B cell (primary cell): ENCODE data around the gene DNAJB6. TPM values are rescaled to one million over a fixed set of nuclear protein-coding genes. Genes with fewer than 3 reads are reported as not detected.

Experiments used
- ATAC-seq: fragments of 200-7000 bp; cut with Tn5 transposase; one replicate; pipeline ENCODE4 v1.10.0; 2021; ENCODE audit warnings: low read depth, mild to moderate bottlenecking, moderate number of reproducible peaks, moderate library complexity
- CTCF ChIA-PET: fragments of 350-600 bp; sonication (Branson Sonifier 250); formaldehyde crosslinking; loops from one replicate; lab custom pipeline; 2021; ENCODE audit warnings: antibody characterized with exemption, inconsistent platforms; lab: Charles Lee
- POLR2A ChIA-PET: fragments of 350-600 bp; sonication (Branson Sonifier 250); formaldehyde crosslinking; loops from one replicate; lab custom pipeline; 2021; ENCODE audit warnings: antibody characterized with exemption; lab: Charles Lee
- DNase-seq: peaks from one replicate; pipeline ENCODE4 v3.0.0; 2013
- H2AFZ ChIP-seq: 2 replicates; pipeline ENCODE4 v1.6.1; 2012; ENCODE audit warnings: mild to moderate bottlenecking, low read depth, low read length; ENCODE audit not compliant: insufficient read depth, poor library complexity, severe bottlenecking
- H3K27ac ChIP-seq, 2 donors: 1 replicate in 1 of 2; 2 replicates in 1 of 2; pipeline ENCODE4 v1.5.1; 2012 to 2013; ENCODE audit warnings: low read length in 2 of 2, mild to moderate bottlenecking in 2 of 2, moderate library complexity in 1 of 2
- H3K27me3 ChIP-seq, 4 experiments: fragments of 200-600 bp in 1 of 4; sonication (generic) in 1 of 4; replicated peaks in 1 of 4; 1 replicate in 2 of 4; 2 replicates in 2 of 4; pipeline versions ENCODE4 v1.6.1 to v1.7.0; 2013 to 2016; ENCODE audit warnings: low read length in 3 of 4, mild to moderate bottlenecking in 2 of 4, mixed read lengths in 1 of 4, moderate library complexity in 1 of 4; ENCODE audit not compliant: insufficient read depth in 4 of 4, control insufficient read depth in 3 of 4; ENCODE audit errors: control extremely low read depth in 1 of 4
- H3K36me3 ChIP-seq, 2 experiments: replicated peaks in 1 of 2; 1 replicate in 1 of 2; 2 replicates in 1 of 2; pipeline versions ENCODE4 v1.6.1 to v1.7.1; 2013; ENCODE audit warnings: low read length in 1 of 2; ENCODE audit not compliant: insufficient read depth in 2 of 2, control insufficient read depth in 1 of 2; ENCODE audit errors: control extremely low read depth in 1 of 2, extremely low read depth in 1 of 2
- H3K4me1 ChIP-seq, 2 donors: fragments of 200-600 bp in 1 of 2; sonication (generic) in 1 of 2; 1 replicate in 1 of 2; 2 replicates in 1 of 2; pipeline versions ENCODE4 v1.5.1 to v1.6.1; 2013 to 2017; ENCODE audit warnings: low read length in 2 of 2; ENCODE audit not compliant: control insufficient read depth in 2 of 2, insufficient read depth in 2 of 2
- H3K4me2 ChIP-seq: replicated peaks from 2 replicates; pipeline ENCODE3; 2012; ENCODE audit warnings: mild to moderate bottlenecking, low read depth, low read length; ENCODE audit not compliant: poor library complexity, severe bottlenecking
- H3K4me3 ChIP-seq, 5 experiments: fragments of 200-600 bp in 1 of 5; sonication (generic) in 1 of 5; 1 replicate in 3 of 5; 2 replicates in 2 of 5; pipeline versions ENCODE4 v1.5.1 to v1.7.0; 2011 to 2016; ENCODE audit warnings: low read length in 4 of 5, mild to moderate bottlenecking in 4 of 5, low read depth in 2 of 5, control low read depth in 1 of 5, moderate library complexity in 1 of 5; ENCODE audit not compliant: insufficient read depth in 1 of 5; ENCODE audit errors: control extremely low read depth in 1 of 5, extremely low read depth in 1 of 5
- H3K79me2 ChIP-seq: fragments of 200-600 bp; sonication (generic); one replicate; pipeline ENCODE4 v1.6.0; 2016; ENCODE audit warnings: low read length; ENCODE audit not compliant: control insufficient read depth, insufficient read depth
- H3K9ac ChIP-seq: fragments of 200-600 bp; sonication (generic); 2 replicates; pipeline ENCODE4 v1.6.1; 2017; ENCODE audit warnings: mild to moderate bottlenecking, low read length, moderate library complexity
- H3K9me3 ChIP-seq, 3 donors: one replicate each; pipeline versions ENCODE4 v1.6.1 to v1.7.1; 2013; ENCODE audit warnings: low read length in 2 of 3; ENCODE audit not compliant: control insufficient read depth in 2 of 3, insufficient read depth in 1 of 3; ENCODE audit errors: control extremely low read depth in 1 of 3
- H4K20me1 ChIP-seq: 2 replicates; pipeline ENCODE4 v1.6.0; 2012; ENCODE audit warnings: mild to moderate bottlenecking, low read length; ENCODE audit not compliant: insufficient read depth, control insufficient read depth, poor library complexity, severe bottlenecking
- H3K27ac Mint-ChIP-seq: one replicate; pipeline ENCODE4 v1.8.0; 2021; ENCODE audit warnings: mixed read lengths
- H3K27me3 Mint-ChIP-seq: one replicate; pipeline ENCODE4 v1.8.0; 2021; ENCODE audit warnings: mixed read lengths
- H3K4me1 Mint-ChIP-seq: one replicate; pipeline ENCODE4 v1.8.0; 2021; ENCODE audit warnings: mixed read lengths
- H3K4me3 Mint-ChIP-seq: one replicate; pipeline ENCODE4 v1.8.0; 2021; ENCODE audit warnings: mixed read lengths
- H3K9me3 Mint-ChIP-seq: one replicate; pipeline ENCODE4 v1.8.0; 2022; ENCODE audit warnings: mixed read lengths; ENCODE audit not compliant: insufficient read depth
- CTCF ChIP-seq: fragments of 200-600 bp; IDR thresholded peaks from one replicate; pipeline ENCODE4 v1.8.0; 2022; ENCODE audit warnings: antibody characterized with exemption, mild to moderate bottlenecking
- EZH2 ChIP-seq: IDR thresholded peaks from 2 replicates; pipeline ENCODE4 v1.6.1; 2012; ENCODE audit warnings: borderline replicate concordance, low read depth, mild to moderate bottlenecking, moderate library complexity, low read length; ENCODE audit not compliant: insufficient read depth, poor library complexity, severe bottlenecking
- WGBS: methylation state at CpG from one replicate; pipeline ENCODE4 v1.1.5; 2013; ENCODE audit warnings: missing lambda C conversion rate; ENCODE audit not compliant: insufficient coverage; 5-methylcytosine and 5-hydroxymethylcytosine counted together
- intact Hi-C: fragments of 100-400 bp; cut with micrococcal nuclease; formaldehyde crosslinking; loops from one replicate; pipeline ENCODE4 v1.10.0; 2022
- polyA plus RNA-seq: library from polyadenylated mRNA; depleted of rRNA; stranded (reverse); fragments of >200 nt; gene quantifications from 2 replicates; pipeline ENCODE4 v1.2.3, GENCODE V29; 2012
- total RNA-seq, 2 donors: library from RNA; stranded (reverse); fragments of 120-200 nt in 1 of 2; gene quantifications; 1 replicate in 1 of 2; 2 replicates in 1 of 2; pipeline versions ENCODE4 v1.2.3 to v1.2.4, GENCODE V29; 2013 to 2022

The DNAJB6 gene
- total and polyA plus RNA-seq, 2 donors (not counting 1 experiment from before 2014, with no cell fraction given) = 22.4 to 116 TPM

GRCh38 chr7:157399086-157399687 lies 62.4 kb downstream of the DNAJB6 start:
- H3K4me2 ChIP-seq = no peak overlapping the region
- no peaks in the 10 kb centered on the region for H3K9me3 ChIP-seq
- 95% methylated on average over 12 of the region's 19 CpGs for WGBS
- H3K27me3 ChIP-seq = no peaks in the 10 kb centered on the region
- ATAC-seq (no peak), DNase-seq (no peak)
- peaks cover 0 to 5% of the 10 kb centered on the region in 2 donors for H3K4me1 ChIP-seq
- peaks cover 0 to 28% of the 10 kb centered on the region in 2 experiments for H3K36me3 ChIP-seq
- no peak overlapping the region for H3K27ac Mint-ChIP-seq
- CTCF ChIA-PET = interaction anchor here (2.0 kb wide), 1 partner anchor 13 kb away, joined by 4 read pairs; no protein-coding TSS in a partner anchor
- TF ChIP-seq EZH2 (no peak), CTCF (no peak)
- no peak overlapping the region for H3K4me3 ChIP-seq
- H3K79me2 ChIP-seq = peaks cover 57% of the 10 kb centered on the region
- H3K27me3 Mint-ChIP-seq = no peaks in the 10 kb centered on the region
- no peak overlapping the region for H2AFZ ChIP-seq
- no peak overlapping the region for H3K9ac ChIP-seq
- H3K4me3 Mint-ChIP-seq = no peak overlapping the region
- POLR2A ChIA-PET = no interaction called here
- no peak overlapping the region for H3K27ac ChIP-seq
- peaks cover 51% of the 10 kb centered on the region for H4K20me1 ChIP-seq
- peaks cover 9% of the 10 kb centered on the region for H3K4me1 Mint-ChIP-seq
- no peaks in the 10 kb centered on the region for H3K9me3 Mint-ChIP-seq
- intact Hi-C loops = no loop called here

- Histone ChIP-seq H3K4me1 (peaks cover 0 to 5% of the 10 kb centered on the region in 2 donors), H3K4me3 (no peak overlapping the region), H3K4me2 (no peak overlapping the region), H3K27ac (no peak overlapping the region), H3K27me3 (no peaks in the 10 kb centered on the region), H2AFZ (no peak overlapping the region), H3K79me2 (peaks cover 52% of the 10 kb centered on the region), H4K20me1 (peaks cover 52% of the 10 kb centered on the region), H3K9me3 (no peaks in the 10 kb centered on the region), H3K9ac (no peak overlapping the region), H3K36me3 (peaks cover 0 to 33% of the 10 kb centered on the region in 2 experiments)
- DNase-seq (no peak), ATAC-seq (no peak)
- Mint-ChIP-seq H3K27me3 (no peaks in the 10 kb centered on the region), H3K27ac (no peak overlapping the region), H3K4me3 (no peak overlapping the region), H3K9me3 (no peaks in the 10 kb centered on the region), H3K4me1 (peaks cover 9% of the 10 kb centered on the region)
- ChIA-PET CTCF (interaction anchor here (2.0 kb wide), 1 partner anchor 14 kb away, joined by 4 read pairs; no protein-coding TSS in a partner anchor), POLR2A (no interaction called here)
- intact Hi-C loops = no loop called here
- WGBS = 92% methylated on average over 38 of the region's 38 CpGs
- TF ChIP-seq CTCF = no peak
- no peak for TF ChIP-seq EZH2
Measured at GRCh38 chr7:157400171-157400860, 63.5 kb downstream of the DNAJB6 start.
